Body of pancreas (tissue), 4 donors: ENCODE data around the gene CACNA1E. TPM values are rescaled to one million over a fixed set of nuclear protein-coding genes. Genes with fewer than 3 reads are reported as not detected.

Experiments
- ATAC-seq: fragments of 150-250 bp; one replicate; pipeline ENCODE4 v1.9.1; 2016
- DNase-seq, 4 donors: peaks; one replicate each; pipeline ENCODE4 v3.0.0-alpha.2; 2019
- H3K27ac ChIP-seq, 4 donors: fragments of 200-600 bp; sonication (generic); 1 replicate in 3 of 4; 2 replicates in 1 of 4; pipeline versions ENCODE4 v1.5.1 to v1.6.1; 2016 to 2019; ENCODE audit warnings: mild to moderate bottlenecking in 1 of 4, mixed read lengths in 1 of 4, moderate library complexity in 1 of 4
- H3K27me3 ChIP-seq, 2 donors: fragments of 200-600 bp; sonication (generic); one replicate each; pipeline ENCODE4 v1.6.0; 2016; ENCODE audit warnings: mild to moderate bottlenecking in 1 of 2
- H3K36me3 ChIP-seq, 2 donors: fragments of 200-600 bp; sonication (generic); replicated peaks in 1 of 2; 2 replicates each; pipeline ENCODE4 v1.5.1; 2016; ENCODE audit warnings: low read depth in 2 of 2; ENCODE audit not compliant: insufficient read depth in 1 of 2
- H3K4me1 ChIP-seq: fragments of 200-600 bp; sonication (generic); one replicate; pipeline ENCODE4 v1.6.0; 2016
- H3K4me3 ChIP-seq, 2 donors: fragments of 200-600 bp; sonication (generic); 1 replicate in 1 of 2; 2 replicates in 1 of 2; pipeline ENCODE4 v1.5.1; 2016 to 2019
- H3K9me3 ChIP-seq, 3 donors: fragments of 200-600 bp; sonication (generic); 1 replicate in 2 of 3; 2 replicates in 1 of 3; pipeline ENCODE4 v1.5.1; 2016
- POLR2A ChIP-seq, 3 donors: fragments of 450-650 bp; IDR thresholded peaks; one replicate each; pipeline ENCODE4 v1.6.1; 2016; ENCODE audit warnings: antibody characterized with exemption in 3 of 3, mild to moderate bottlenecking in 2 of 3
- WGBS, 2 donors: methylation state at CpG; one replicate each; pipeline ENCODE4 v1.1.5; 2017; 5-methylcytosine and 5-hydroxymethylcytosine counted together
- intact Hi-C: fragments of 100-400 bp; cut with DNase I; formaldehyde crosslinking; loops from one replicate; pipeline ENCODE4 v1.15.1; 2023
- total RNA-seq, 2 donors: library from RNA; depleted of rRNA; stranded (reverse); fragments of >200 nt; gene quantifications; one replicate each; pipeline ENCODE4 v1.1.0, GENCODE V29; 2016
- TF ChIP-seq, protein P1 (sequence below), 7 experiments: fragments of 450-650 bp in 4 of 7; fragments of 200-600 bp in 3 of 7; sonication (generic) in 3 of 7; IDR thresholded peaks; one replicate each; pipeline ENCODE4 v1.5.1; 2016 to 2019; ENCODE audit warnings: antibody characterized with exemption in 7 of 7

The CACNA1E gene
- total RNA-seq, 2 donors from 2014 or later, result 1.0 TPM; not detected in 1

GRCh38 chr1:181645171-181645570 lies 161.9 kb downstream of the CACNA1E start:
- Histone ChIP-seq H3K27me3 (no peaks in the 10 kb centered on the region), H3K36me3 (no peaks in the 10 kb centered on the region), H3K9me3 (no peaks in the 10 kb centered on the region), H3K4me3 (no peak overlapping the region), H3K4me1 (no peaks in the 10 kb centered on the region), H3K27ac (no peak overlapping the region)
- intact Hi-C loops, result no loop called here
- no peak for ATAC-seq
- 61 to 66% methylated on average over 5 of the region's 5 CpGs for WGBS, 2 donors
- no peak for DNase-seq
- TF ChIP-seq POLR2A (IDR thresholded peaks at IDR 0.05), result no peak
- TF ChIP-seq, protein P1, sequence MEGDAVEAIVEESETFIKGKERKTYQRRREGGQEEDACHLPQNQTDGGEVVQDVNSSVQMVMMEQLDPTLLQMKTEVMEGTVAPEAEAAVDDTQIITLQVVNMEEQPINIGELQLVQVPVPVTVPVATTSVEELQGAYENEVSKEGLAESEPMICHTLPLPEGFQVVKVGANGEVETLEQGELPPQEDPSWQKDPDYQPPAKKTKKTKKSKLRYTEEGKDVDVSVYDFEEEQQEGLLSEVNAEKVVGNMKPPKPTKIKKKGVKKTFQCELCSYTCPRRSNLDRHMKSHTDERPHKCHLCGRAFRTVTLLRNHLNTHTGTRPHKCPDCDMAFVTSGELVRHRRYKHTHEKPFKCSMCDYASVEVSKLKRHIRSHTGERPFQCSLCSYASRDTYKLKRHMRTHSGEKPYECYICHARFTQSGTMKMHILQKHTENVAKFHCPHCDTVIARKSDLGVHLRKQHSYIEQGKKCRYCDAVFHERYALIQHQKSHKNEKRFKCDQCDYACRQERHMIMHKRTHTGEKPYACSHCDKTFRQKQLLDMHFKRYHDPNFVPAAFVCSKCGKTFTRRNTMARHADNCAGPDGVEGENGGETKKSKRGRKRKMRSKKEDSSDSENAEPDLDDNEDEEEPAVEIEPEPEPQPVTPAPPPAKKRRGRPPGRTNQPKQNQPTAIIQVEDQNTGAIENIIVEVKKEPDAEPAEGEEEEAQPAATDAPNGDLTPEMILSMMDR (IDR thresholded peaks at IDR 0.05), result no peak

DNA sequence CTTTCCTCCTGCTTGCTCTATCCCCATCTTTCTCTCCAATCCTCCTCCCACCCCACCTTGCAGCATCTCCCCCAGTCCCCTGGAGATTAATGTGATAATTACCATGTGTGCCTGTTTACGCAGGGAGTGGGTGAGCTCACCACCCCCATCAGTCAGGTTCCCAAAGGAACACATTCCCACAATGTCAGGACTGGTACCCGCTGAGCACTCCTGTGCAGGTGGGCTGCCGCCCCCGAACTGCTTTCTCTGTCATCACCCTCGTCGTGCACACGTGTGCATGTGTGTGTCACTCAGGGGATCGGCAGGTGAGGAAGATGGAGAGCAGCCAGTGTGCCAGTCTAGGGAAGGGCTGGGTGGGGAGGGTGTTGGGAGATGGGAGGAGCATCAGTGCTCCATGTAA lies 163.4 kb downstream of the CACNA1E start:
- intact Hi-C loops, result no loop called here

GRCh38 chr1:181647314-181648035 lies 164.2 kb downstream of the CACNA1E start:
- no peak overlapping the region for H3K27ac ChIP-seq
- no peak for ATAC-seq

More for the DNA sequence above, 163.4 kb downstream of the CACNA1E start:
- ATAC-seq (no peak), DNase-seq (no peak)
- no peak overlapping the region for H3K27ac ChIP-seq
- H3K36me3 ChIP-seq, result no peaks in the 10 kb centered on the region
- H3K4me3 ChIP-seq, result no peak overlapping the region
- WGBS, 2 donors, result 52 to 71% methylated on average over 7 to 8 of the region's 8 CpGs
- TF ChIP-seq, protein P1 (IDR thresholded peaks at IDR 0.05), result no peak
- no peak for TF ChIP-seq POLR2A (IDR thresholded peaks at IDR 0.05)
- no peaks in the 10 kb centered on the region for H3K27me3 ChIP-seq
- H3K4me1 ChIP-seq, result no peaks in the 10 kb centered on the region
- no peaks in the 10 kb centered on the region for H3K9me3 ChIP-seq

GRCh38 chr1:181651276-181651675 lies 168.0 kb downstream of the CACNA1E start:
- intact Hi-C loops, result no loop called here
- ATAC-seq (no peak), DNase-seq (no peak)
- no peak overlapping the region for H3K27ac ChIP-seq
- WGBS, 2 donors, result 28 to 30% methylated on average over 1 of the region's 1 CpG
- no peaks in the 10 kb centered on the region for H3K27me3 ChIP-seq
- no peaks in the 10 kb centered on the region for H3K4me1 ChIP-seq
- H3K9me3 ChIP-seq, result no peaks in the 10 kb centered on the region
- H3K36me3 ChIP-seq, result no peaks in the 10 kb centered on the region
- H3K4me3 ChIP-seq, result no peak overlapping the region
- TF ChIP-seq POLR2A (IDR thresholded peaks at IDR 0.05), result no peak
- TF ChIP-seq, protein P1 (IDR thresholded peaks at IDR 0.05), result no peak

More at GRCh38 chr1:181647314-181648035, 164.2 kb downstream of the CACNA1E start:
- intact Hi-C loops, result no loop called here
- WGBS, 2 donors, result 36 to 40% methylated on average over 11 of the region's 11 CpGs
- H3K27me3 ChIP-seq, result no peaks in the 10 kb centered on the region
- H3K9me3 ChIP-seq, result no peaks in the 10 kb centered on the region
- no peaks in the 10 kb centered on the region for H3K36me3 ChIP-seq
- H3K4me3 ChIP-seq, result no peak overlapping the region
- no peaks in the 10 kb centered on the region for H3K4me1 ChIP-seq
- DNase-seq, result no peak
- no peak for TF ChIP-seq POLR2A (IDR thresholded peaks at IDR 0.05)
- TF ChIP-seq, protein P1 (IDR thresholded peaks at IDR 0.05), result no peak

DNA sequence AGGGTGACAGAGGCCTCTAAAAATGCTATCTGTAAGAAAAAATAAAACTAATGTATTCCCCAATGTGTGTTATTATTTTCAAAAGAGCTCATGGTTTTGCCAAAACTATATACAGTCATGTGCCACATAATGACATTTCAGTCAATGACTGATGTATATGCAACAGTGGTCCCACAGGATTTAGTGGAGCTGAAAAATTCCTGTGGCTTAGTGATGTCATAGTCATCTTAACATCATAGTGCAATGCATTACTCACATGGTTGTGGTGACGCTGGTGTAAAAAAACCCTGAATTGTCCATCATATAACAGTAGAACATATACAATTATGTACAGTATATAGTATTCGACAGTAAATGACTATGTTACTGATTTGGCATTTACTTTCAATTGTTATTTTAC lies 172.4 kb downstream of the CACNA1E start:
- TF ChIP-seq POLR2A (IDR thresholded peaks at IDR 0.05), result no peak
- TF ChIP-seq, protein P1 (IDR thresholded peaks at IDR 0.05), result no peak
- ATAC-seq, result no peak
- Histone ChIP-seq H3K27ac (no peak overlapping the region), H3K4me3 (no peak overlapping the region), H3K4me1 (no peaks in the 10 kb centered on the region), H3K27me3 (no peaks in the 10 kb centered on the region), H3K9me3 (no peaks in the 10 kb centered on the region), H3K36me3 (no peaks in the 10 kb centered on the region)
- DNase-seq, result no peak
- intact Hi-C loops, result no loop called here
- 86 to 88% methylated on average over 2 of the region's 2 CpGs for whole genome bisulfite sequencing, 2 donors
